Measurements from ENCODE around the gene ECM1.

- no peak for TF ChIP-seq CTCF (IDR thresholded peaks at IDR 0.05; ENCODE audit: low read length)
- TF ChIP-seq EZH2 (optimal IDR thresholded peaks at IDR 0.05; ENCODE audit: low read depth, low read length) = no peak
Observed at GRCh38 chr1:150551784-150552127, 43.8 kb downstream of the ECM1 start.

Measured in MM.1S (cell line).